T-helper 2 cell treated with Interferon-gamma antibody and Interleukin-4, amounts not matched to agents 100 ng/mL and 5 ng/mL, for 36 hours (primary cell): Measurements from ENCODE around the gene SPNS3. TPM values are rescaled to one million over a fixed set of nuclear protein-coding genes. Genes with fewer than 3 reads are reported as not detected.

Experiments used
- intact Hi-C: fragments of 100-400 bp; cut with micrococcal nuclease; formaldehyde crosslinking; loops from one replicate; pipeline ENCODE4 v1.15.1; 2023
- total RNA-seq: library from RNA; stranded (reverse); gene quantifications from 2 replicates; pipeline ENCODE4 v1.2.3, GENCODE V29; 2022

The SPNS3 gene
- total RNA-seq, 1 donor from 2014 or later: 10.6 TPM

- intact Hi-C loops: no loop called here
Observed at GRCh38 chr17:4523946-4524345, 90.2 kb downstream of the SPNS3 start.

- intact Hi-C loops: no loop called here
Observed at GRCh38 chr17:4525691-4526397, 92.1 kb downstream of the SPNS3 start.

- intact Hi-C loops: no loop called here
Observed at GRCh38 chr17:4527134-4527533, 93.4 kb downstream of the SPNS3 start.

- intact Hi-C loops: no loop called here
Observed at GRCh38 chr17:4527566-4528125, 93.9 kb downstream of the SPNS3 start.

DNA sequence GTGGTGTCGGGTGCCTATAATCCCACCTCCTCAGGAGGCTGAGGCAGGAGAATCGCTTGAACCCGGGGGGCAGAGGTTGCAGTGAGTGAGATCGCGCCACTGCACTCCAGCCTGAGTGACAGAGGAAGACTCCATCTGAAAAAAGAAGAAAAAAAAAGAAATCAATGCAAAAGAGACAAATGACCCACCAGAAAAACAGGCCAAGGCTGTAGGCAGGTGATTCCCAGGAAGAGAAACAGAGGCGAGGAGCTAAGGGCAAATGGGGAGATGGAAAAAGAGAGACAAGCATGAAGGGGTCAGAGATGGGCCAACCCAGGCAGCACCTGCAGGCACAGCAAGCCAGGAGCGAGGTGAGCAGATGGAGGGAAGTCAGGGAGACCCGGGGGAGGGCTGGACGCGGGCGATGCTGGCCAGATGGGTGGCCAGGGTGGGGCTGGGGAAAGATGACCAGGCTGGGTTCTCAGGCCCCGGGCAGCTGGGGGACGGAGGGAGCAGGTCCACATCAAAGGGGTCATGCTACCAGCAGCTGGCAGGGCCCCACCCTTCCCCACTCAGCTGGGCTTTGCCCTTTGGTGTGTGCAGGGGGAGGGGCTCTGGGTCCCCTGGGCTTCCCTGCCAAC, 95.9 kb downstream of the SPNS3 start:
- intact Hi-C loops: no loop called here

- intact Hi-C loops: no loop called here
Observed at GRCh38 chr17:4530799-4531730, 97.3 kb downstream of the SPNS3 start.

GRCh38 chr17:4531988-4532736, 98.4 kb downstream of the SPNS3 start:
- intact Hi-C loops: no loop called here

DNA sequence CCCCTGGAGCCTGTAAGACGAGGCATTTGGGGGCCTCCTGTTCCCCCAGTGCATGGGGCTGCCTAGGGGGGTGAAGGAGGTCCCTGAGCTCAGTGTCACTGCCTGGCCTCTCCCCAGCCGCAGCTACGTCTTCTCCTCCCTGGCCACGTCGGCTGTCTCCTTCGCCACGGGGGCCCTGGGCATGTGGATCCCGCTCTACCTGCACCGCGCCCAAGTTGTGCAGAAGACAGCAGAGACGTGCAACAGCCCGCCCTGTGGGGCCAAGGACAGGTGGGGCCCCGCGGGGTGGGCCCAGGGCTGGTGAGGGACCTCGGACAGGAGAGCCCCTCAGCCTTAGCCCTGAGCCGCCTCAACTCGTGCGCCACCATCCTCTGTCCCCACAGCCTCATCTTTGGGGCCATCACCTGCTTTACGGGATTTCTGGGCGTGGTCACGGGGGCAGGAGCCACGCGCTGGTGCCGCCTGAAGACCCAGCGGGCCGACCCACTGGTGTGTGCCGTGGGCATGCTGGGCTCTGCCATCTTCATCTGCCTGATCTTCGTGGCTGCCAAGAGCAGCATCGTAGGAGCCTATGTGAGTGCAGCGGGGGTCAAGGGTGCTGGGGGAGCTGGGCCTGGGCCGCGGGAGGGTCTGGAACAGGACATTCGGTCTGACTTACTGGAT, 99.3 kb downstream of the SPNS3 start:
- intact Hi-C loops: no loop called here

GRCh38 chr17:4533523-4534504, 100.1 kb downstream of the SPNS3 start:
- intact Hi-C loops: no loop called here

DNA sequence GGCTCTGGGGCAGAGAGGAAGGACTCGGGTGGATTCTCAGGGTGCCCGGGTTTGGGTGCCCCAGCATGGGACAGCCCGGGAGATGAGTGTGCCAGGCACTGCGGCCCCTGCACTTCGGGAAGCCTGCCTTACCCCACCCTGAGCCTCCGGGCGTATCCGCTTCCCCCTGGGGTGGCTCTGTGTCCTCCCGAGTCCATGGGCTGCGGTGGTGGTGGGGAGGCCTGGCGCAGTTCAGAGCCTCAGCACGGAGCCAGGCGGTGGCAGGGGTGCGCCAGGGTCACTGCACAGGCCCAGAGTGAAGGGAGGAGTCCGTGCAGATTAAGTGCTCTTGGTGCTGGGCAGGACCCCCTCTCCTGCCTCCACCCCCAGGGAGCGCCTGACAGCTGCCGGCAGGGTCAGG, 100.8 kb downstream of the SPNS3 start:
- intact Hi-C loops: no loop called here

DNA sequence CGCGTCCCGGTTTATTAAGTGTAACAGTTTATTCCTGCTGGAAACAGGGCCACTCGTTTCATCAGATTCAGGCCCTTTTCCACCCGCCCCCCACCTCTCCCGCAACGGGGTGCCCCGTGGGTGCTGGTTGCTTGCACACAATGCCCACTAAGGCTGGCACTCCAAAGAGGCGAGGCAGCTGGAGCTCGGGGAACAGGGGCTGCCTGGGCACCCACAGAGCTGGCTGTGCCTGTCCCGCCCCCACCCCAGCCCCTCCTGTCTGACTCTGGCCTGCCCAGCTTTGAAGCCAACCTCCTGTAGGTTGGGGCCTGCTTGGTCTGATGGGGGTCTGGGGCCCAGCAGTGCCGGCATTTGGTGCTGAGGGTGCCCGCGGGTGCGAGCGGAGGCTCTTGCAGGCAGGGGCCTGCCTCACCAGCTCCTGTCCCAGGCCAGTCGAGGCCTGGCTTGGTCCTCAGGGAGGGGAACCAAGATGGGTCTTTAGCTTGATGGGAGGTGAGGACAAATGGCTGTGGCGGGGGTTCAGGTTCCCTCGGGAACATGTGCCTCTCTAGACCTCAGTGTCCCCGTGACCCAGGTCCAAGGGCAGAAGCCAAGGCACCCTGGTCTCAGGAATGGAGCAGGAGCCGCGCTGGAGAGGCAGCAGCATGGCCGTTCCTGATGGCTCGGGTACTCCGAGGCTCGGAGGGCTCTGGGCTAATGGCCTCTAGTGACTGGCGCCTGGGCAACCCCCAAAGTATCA, 101.4 kb downstream of the SPNS3 start:
- intact Hi-C loops: no loop called here

GRCh38 chr17:4535667-4536258, 102.0 kb downstream of the SPNS3 start:
- intact Hi-C loops: no loop called here

DNA sequence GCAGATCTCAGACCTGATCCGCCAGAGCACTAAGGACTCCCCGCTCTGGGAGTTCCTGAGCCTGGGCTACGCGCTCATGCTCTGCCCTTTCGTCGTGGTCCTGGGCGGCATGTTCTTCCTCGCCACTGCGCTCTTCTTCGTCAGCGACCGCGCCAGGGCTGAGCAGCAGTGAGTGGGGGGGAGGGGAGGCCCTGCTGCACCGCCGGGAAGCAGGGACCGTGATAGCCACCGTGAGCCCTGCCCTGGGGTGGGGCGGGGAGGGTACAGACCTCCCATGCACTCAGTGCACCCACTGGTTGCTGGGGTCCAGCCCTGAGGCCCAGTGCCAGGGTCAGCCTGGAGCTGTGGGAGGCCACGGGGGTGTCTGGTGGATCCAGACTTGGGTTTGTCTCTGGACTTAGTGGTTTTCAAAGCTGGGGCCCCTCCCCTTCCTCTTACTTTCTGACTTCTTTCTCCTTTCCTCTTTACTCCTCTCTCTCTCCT, 102.6 kb downstream of the SPNS3 start:
- intact Hi-C loops: no loop called here

DNA sequence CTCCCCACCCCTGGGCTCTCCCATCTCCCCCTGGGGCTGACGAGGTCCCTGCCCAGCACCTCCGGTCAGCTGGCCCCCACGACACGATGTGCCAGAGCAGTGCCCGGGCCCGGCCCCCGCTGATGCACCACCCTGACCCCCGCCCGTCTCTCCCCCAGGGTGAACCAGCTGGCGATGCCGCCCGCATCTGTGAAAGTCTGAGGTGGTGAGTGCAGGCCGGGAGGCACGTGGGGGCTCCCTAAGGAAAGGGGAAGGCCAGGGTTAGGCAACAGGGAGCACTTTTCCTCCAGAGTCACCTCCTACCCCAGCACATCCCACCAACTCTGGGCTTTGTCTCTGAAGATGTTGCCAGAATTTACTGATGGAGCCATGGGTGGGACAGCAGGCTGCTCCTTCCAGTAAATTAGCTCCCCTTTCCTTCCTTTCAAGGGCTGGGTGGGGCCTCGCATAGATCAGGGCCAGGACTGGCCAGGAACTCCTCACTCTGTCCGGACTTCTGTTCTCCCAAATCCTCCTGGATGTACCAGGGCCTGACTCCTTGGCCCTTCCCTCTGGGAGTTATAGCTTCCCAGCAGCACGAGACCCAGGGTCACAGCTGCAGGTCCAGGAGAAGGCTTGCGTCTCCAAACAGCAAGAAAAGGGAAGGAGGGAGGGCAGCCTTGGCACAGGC, 103.1 kb downstream of the SPNS3 start:
- intact Hi-C loops: no loop called here
